Upper lobe of left lung (tissue), 6 donors: Measurements from ENCODE around the gene RMND5B. TPM values are rescaled to one million over a fixed set of nuclear protein-coding genes. Genes with fewer than 3 reads are reported as not detected.

Experiments
- ATAC-seq, 2 donors: fragments of 200-7000 bp; cut with Tn5 transposase; one replicate each; pipeline ENCODE4 v1.9.1; 2022; ENCODE audit warnings: mild to moderate bottlenecking in 2 of 2, moderate library complexity in 2 of 2; ENCODE audit not compliant: low FRiP score in 2 of 2
- DNase-seq, 2 donors: peaks; one replicate each; pipeline ENCODE4 v3.0.0-alpha.2; 2019 to 2020
- H3K27ac ChIP-seq, 4 donors: fragments of 200-600 bp; sonication (generic); one replicate each; pipeline ENCODE4 v1.5.1; 2016 to 2019
- H3K27me3 ChIP-seq, 4 donors: fragments of 200-600 bp; sonication (generic); one replicate each; pipeline ENCODE4 v1.5.1; 2017 to 2019
- H3K36me3 ChIP-seq, 4 donors: fragments of 200-600 bp; sonication (generic); one replicate each; pipeline ENCODE4 v1.5.1; 2016 to 2019
- H3K4me1 ChIP-seq, 4 donors: fragments of 200-600 bp; sonication (generic); one replicate each; pipeline ENCODE4 v1.5.1; 2018 to 2019
- H3K4me3 ChIP-seq, 4 donors: fragments of 200-600 bp; sonication (generic); one replicate each; pipeline ENCODE4 v1.5.1; 2017 to 2019; ENCODE audit warnings: mild to moderate bottlenecking in 2 of 4, moderate library complexity in 1 of 4
- H3K9me3 ChIP-seq, 4 donors: fragments of 200-600 bp; sonication (generic); one replicate each; pipeline ENCODE4 v1.5.1; 2018 to 2019
- CTCF ChIP-seq, 6 experiments: fragments of 450-650 bp in 4 of 6; fragments of 200-600 bp in 2 of 6; sonication (generic) in 2 of 6; IDR thresholded peaks; one replicate each; pipeline ENCODE4 v1.5.1; 2016 to 2019; ENCODE audit warnings: antibody characterized with exemption in 6 of 6
- EP300 ChIP-seq, 4 donors: sonication (generic); formaldehyde crosslinking; IDR thresholded peaks; one replicate each; pipeline ENCODE4 v1.5.1; 2017; ENCODE audit warnings: antibody characterized with exemption in 4 of 4, control low read depth in 2 of 4
- POLR2A ChIP-seq, 4 donors: fragments of 450-650 bp; IDR thresholded peaks; one replicate each; pipeline ENCODE4 v1.5.1; 2016 to 2017; ENCODE audit warnings: antibody characterized with exemption in 4 of 4, mild to moderate bottlenecking in 2 of 4
- POLR2AphosphoS5 ChIP-seq, 2 donors: sonication (generic); formaldehyde crosslinking; IDR thresholded peaks; one replicate each; pipeline ENCODE4 v1.5.1; 2017; ENCODE audit warnings: antibody characterized with exemption in 2 of 2
- WGBS, 2 donors: methylation state at CpG; one replicate each; pipeline ENCODE4 v1.1.5; 2017 to 2018; 5-methylcytosine and 5-hydroxymethylcytosine counted together
- total RNA-seq, 6 donors: library from RNA; depleted of rRNA in 4 of 6; stranded (reverse); fragments of >200 nt in 4 of 6; gene quantifications; one replicate each; pipeline versions ENCODE4 v1.1.0 to v1.2.1, GENCODE V29; 2016 to 2021
- donor health status: DM: no; HTN: no; CAD: no; lungs with moderate emphysema.
- donor health status: DM: no; HTN: yes; CAD: no; lungs with severe emphysema.

The RMND5B gene
- total RNA-seq, 6 donors from 2014 or later: 36.2 to 70.2 (median 46.0) TPM

GRCh38 chr5:178152491-178153444 is 22.0 kb downstream of the RMND5B start:
- ATAC-seq (no peak), DNase-seq (no peak)
- H3K4me1 ChIP-seq: peaks cover 8 to 24% (median 12%) of the 10 kb centered on the region in 4 donors
- H3K9me3 ChIP-seq: no peaks in the 10 kb centered on the region
- peaks cover 9 to 36% (median 29%) of the 10 kb centered on the region in 4 donors for H3K36me3 ChIP-seq
- TF ChIP-seq POLR2AphosphoS5 (IDR thresholded peaks at IDR 0.05) (no peak), POLR2A (IDR thresholded peaks at IDR 0.05) (no peak), EP300 (IDR thresholded peaks at IDR 0.05) (no peak), CTCF (IDR thresholded peaks at IDR 0.05) (no peak)
- peak overlapping the region in 3 of 4 donors; percentile 65 to 77 (median 69) for H3K27ac ChIP-seq
- no peaks in the 10 kb centered on the region for H3K27me3 ChIP-seq
- peak overlapping the region; percentile 63 to 98 (median 84) for H3K4me3 ChIP-seq
- WGBS, 2 donors: 49 to 55% methylated on average over 31 of the region's 31 CpGs

- ATAC-seq (peak; percentile 100), DNase-seq (peak; percentile 95 to 98)
- Histone ChIP-seq H3K9me3 (no peaks in the 10 kb centered on the region), H3K27ac (peak within 1 kb of the TSS; percentile 65 to 77 (median 67)), H3K27me3 (no peaks in the 10 kb centered on the region), H3K4me1 (peaks cover 8 to 24% (median 12%) of the 10 kb centered on the region in 4 donors), H3K4me3 (peak within 1 kb of the TSS; percentile 63 to 98 (median 84)), H3K36me3 (peaks cover 5 to 26% (median 19%) of the 10 kb centered on the region in 4 donors)
- WGBS, 2 donors: 2 to 4% methylated on average over 37 to 60 of the region's 68 CpGs
- TF ChIP-seq POLR2AphosphoS5 (IDR thresholded peaks at IDR 0.05) (peak; percentile 94 to 97), POLR2A (IDR thresholded peaks at IDR 0.05) (peak in 1 of 4 donors; percentile 68), EP300 (IDR thresholded peaks at IDR 0.05) (peak in 1 of 4 donors; percentile 87), CTCF (IDR thresholded peaks at IDR 0.05) (peak in 1 of 6 experiments; percentile 11)
Measured at GRCh38 chr5:178153530-178154340, 22.9 kb downstream of the RMND5B start, which contains the start of gene NHP2. Gene NHP2, minus strand, starts transcription at chr5:178153885. Its CDS starts 68 bp downstream, at chr5:178153817.

- 82 to 90% methylated on average over 8 of the region's 8 CpGs for WGBS, 2 donors
- DNase-seq (no peak), ATAC-seq (no peak)
- Histone ChIP-seq H3K27ac (no peak overlapping the region), H3K9me3 (no peaks in the 10 kb centered on the region), H3K4me3 (no peak overlapping the region), H3K4me1 (peaks cover 8 to 24% (median 12%) of the 10 kb centered on the region in 4 donors), H3K36me3 (peaks cover 1 to 13% (median 7%) of the 10 kb centered on the region in 4 donors), H3K27me3 (no peaks in the 10 kb centered on the region)
- TF ChIP-seq POLR2A (IDR thresholded peaks at IDR 0.05): no peak
- TF ChIP-seq POLR2AphosphoS5 (IDR thresholded peaks at IDR 0.05): no peak
- TF ChIP-seq EP300 (IDR thresholded peaks at IDR 0.05): no peak
- no peak for TF ChIP-seq CTCF (IDR thresholded peaks at IDR 0.05)
Measured at GRCh38 chr5:178155065-178155464, 24.3 kb downstream of the RMND5B start.

DNA sequence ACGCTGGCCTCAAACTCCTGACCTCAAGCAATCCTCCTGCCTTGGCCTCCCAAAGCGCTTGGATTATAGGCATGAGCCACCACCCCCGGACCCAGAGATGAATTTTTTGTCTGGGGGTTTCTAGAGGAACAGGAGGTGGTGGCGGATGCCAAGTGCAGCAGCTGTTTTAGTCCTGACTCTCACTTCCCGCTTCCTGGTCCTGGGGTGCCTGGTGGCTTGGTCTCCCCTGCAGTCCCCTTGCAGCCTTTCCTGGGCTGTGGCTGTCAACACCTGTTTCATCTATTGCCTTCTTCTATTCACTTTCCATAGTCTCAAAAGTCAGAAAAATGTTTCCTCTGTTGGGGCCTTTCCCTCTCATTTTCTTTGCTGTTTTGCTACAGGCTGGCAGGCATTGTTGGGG is 29.4 kb downstream of the RMND5B start:
- H3K4me3 ChIP-seq: no peak overlapping the region
- no peaks in the 10 kb centered on the region for H3K9me3 ChIP-seq
- H3K27ac ChIP-seq: no peak overlapping the region
- H3K36me3 ChIP-seq: no peaks in the 10 kb centered on the region
- no peak for TF ChIP-seq EP300 (IDR thresholded peaks at IDR 0.05)
- no peak for TF ChIP-seq POLR2A (IDR thresholded peaks at IDR 0.05)
- no peak for TF ChIP-seq CTCF (IDR thresholded peaks at IDR 0.05)
- TF ChIP-seq POLR2AphosphoS5 (IDR thresholded peaks at IDR 0.05): no peak
- 83 to 91% methylated on average over 5 of the region's 5 CpGs for WGBS, 2 donors
- no peak for ATAC-seq
- H3K27me3 ChIP-seq: no peaks in the 10 kb centered on the region
- peaks cover 3 to 9% (median 8%) of the 10 kb centered on the region in 4 donors for H3K4me1 ChIP-seq
- DNase-seq: no peak
